GM23338 (cell line): ENCODE measurements around the gene PHF5A. TPM values are rescaled to one million over a fixed set of nuclear protein-coding genes. Genes with fewer than 3 reads are reported as not detected.

Experiments used
- ATAC-seq: fragments of 200-7000 bp; cut with Tn5 transposase; 3 replicates; pipeline ENCODE4 v1.9.1; 2020
- DNase-seq: peaks from one replicate; pipeline ENCODE4 v3.0.0-alpha.2; 2015; ENCODE audit warnings: low spot score
- H2AFZ ChIP-seq: fragments of 200-600 bp; sonication (generic); 2 replicates; pipeline ENCODE4 v1.8.0; 2016; ENCODE audit warnings: antibody characterized with exemption, mild to moderate bottlenecking, moderate library complexity
- H3F3A ChIP-seq: fragments of 200-600 bp; sonication (generic); replicated peaks from 2 replicates; pipeline ENCODE4 v1.8.0; 2017; ENCODE audit warnings: antibody characterized with exemption, mixed run types, low read depth
- H3K27ac ChIP-seq: fragments of 200-600 bp; sonication (generic); 2 replicates; pipeline ENCODE4 v1.6.1; 2016; ENCODE audit warnings: low read depth
- H3K27me3 ChIP-seq: fragments of 200-600 bp; sonication (generic); 2 replicates; pipeline ENCODE4 v1.8.0; 2016; ENCODE audit warnings: mild to moderate bottlenecking, mixed run types, moderate library complexity; ENCODE audit not compliant: insufficient read depth
- H3K36me3 ChIP-seq: fragments of 200-600 bp; sonication (generic); 2 replicates; pipeline ENCODE4 v1.8.0; 2016; ENCODE audit warnings: mild to moderate bottlenecking; ENCODE audit not compliant: insufficient read depth
- H3K4me1 ChIP-seq: fragments of 200-600 bp; sonication (generic); 2 replicates; pipeline ENCODE4 v1.8.0; 2016; ENCODE audit warnings: mild to moderate bottlenecking, moderate library complexity; ENCODE audit not compliant: insufficient read depth
- H3K4me2 ChIP-seq: fragments of 200-600 bp; sonication (generic); 2 replicates; pipeline ENCODE4 v1.7.1; 2017; ENCODE audit warnings: mixed run types
- H3K4me3 ChIP-seq: fragments of 200-600 bp; sonication (generic); 2 replicates; pipeline ENCODE4 v1.6.1; 2016; ENCODE audit warnings: mixed run types
- H3K79me2 ChIP-seq: fragments of 200-600 bp; sonication (generic); replicated peaks from 2 replicates; pipeline ENCODE4 v1.8.0; 2017; ENCODE audit warnings: mild to moderate bottlenecking; ENCODE audit not compliant: insufficient read depth
- H3K9me2 ChIP-seq: fragments of 200-600 bp; sonication (generic); 2 replicates; pipeline ENCODE4 v1.8.0; 2017; ENCODE audit not compliant: insufficient read depth
- H4K20me1 ChIP-seq: fragments of 200-600 bp; sonication (generic); replicated peaks from 2 replicates; pipeline ENCODE4 v1.8.0; 2017; ENCODE audit warnings: mild to moderate bottlenecking; ENCODE audit not compliant: insufficient read depth
- H3K27ac Mint-ChIP-seq: 2 replicates; pipeline ENCODE4 v1.8.0; 2020; ENCODE audit warnings: inconsistent platforms, mild to moderate bottlenecking, moderate library complexity, mixed read lengths
- H3K27me3 Mint-ChIP-seq: 3 replicates; pipeline ENCODE4 v1.8.0; 2022; ENCODE audit warnings: low read depth, mild to moderate bottlenecking, moderate library complexity, mixed read lengths, inconsistent platforms; ENCODE audit not compliant: insufficient read depth, poor library complexity
- H3K36me3 Mint-ChIP-seq: 3 replicates; pipeline ENCODE4 v1.8.0; 2021; ENCODE audit warnings: low read depth, mild to moderate bottlenecking, inconsistent platforms, moderate library complexity, mixed read lengths
- H3K4me1 Mint-ChIP-seq: 3 replicates; pipeline ENCODE4 v1.8.0; 2020; ENCODE audit warnings: mild to moderate bottlenecking, inconsistent platforms, mixed read lengths
- H3K4me3 Mint-ChIP-seq: 3 replicates; pipeline ENCODE4 v1.8.0; 2021; ENCODE audit warnings: moderate library complexity, mild to moderate bottlenecking, inconsistent platforms, mixed read lengths
- H3K9me3 Mint-ChIP-seq: 3 replicates; pipeline ENCODE4 v1.8.0; 2020; ENCODE audit warnings: moderate library complexity, mild to moderate bottlenecking, inconsistent platforms, mixed read lengths
- CREB1 ChIP-seq: fragments of 250-450 bp; sonication (Bioruptor Pico); IDR thresholded peaks from 2 replicates; pipeline ENCODE4 v1.5.0; 2020; ENCODE audit warnings: low read depth, mild to moderate bottlenecking, moderate library complexity
- EZH2phosphoT487 ChIP-seq: fragments of 200-600 bp; sonication (generic); IDR thresholded peaks from one replicate; pipeline ENCODE4 v1.8.1; 2018; ENCODE audit warnings: antibody characterized with exemption; ENCODE audit not compliant: unreplicated experiment
- JUNB ChIP-seq: IDR thresholded peaks from one replicate; pipeline ENCODE4 v1.6.1; 2016; ENCODE audit warnings: antibody characterized with exemption; ENCODE audit not compliant: unreplicated experiment
- NANOG ChIP-seq: IDR thresholded peaks from 2 replicates; pipeline ENCODE4 v1.6.1; 2016; ENCODE audit warnings: antibody characterized with exemption, borderline replicate concordance
- POLR2AphosphoS5 ChIP-seq: IDR thresholded peaks from 2 replicates; pipeline ENCODE4 v1.6.1; 2016; ENCODE audit warnings: antibody characterized with exemption, low read depth
- ZNF114 ChIP-seq: fragments of 250-450 bp; sonication (Bioruptor Pico); IDR thresholded peaks from 2 replicates; pipeline ENCODE4 v1.5.0; 2020; ENCODE audit warnings: mild to moderate bottlenecking, moderate library complexity
- polyA plus RNA-seq: library from polyadenylated mRNA; unstranded; fragments of >200 nt; fragmentation: Nextera tagmentation; extraction: Ambion mirVana; gene quantifications from 2 replicates; pipeline ENCODE4 v1.2.1, GENCODE V29; 2016
- total RNA-seq: library from RNA; depleted of rRNA; stranded (reverse); fragments of >200 nt; shearing (Covaris generic); gene quantifications from 2 replicates; pipeline ENCODE4 v1.2.3, GENCODE V29; 2014
- TF ChIP-seq, protein P1 (sequence below): IDR thresholded peaks from 2 replicates; pipeline ENCODE4 v1.6.1; 2016; ENCODE audit warnings: antibody characterized with exemption
- TF ChIP-seq, protein P2 (sequence below), 2 experiments: fragments of 200-600 bp in 1 of 2; sonication (generic) in 1 of 2; conservative IDR thresholded peaks; 2 replicates each; pipeline versions ENCODE4 v1.5.1 to v1.6.1; 2016 to 2017; ENCODE audit warnings: antibody characterized with exemption in 2 of 2, low read depth in 2 of 2, mild to moderate bottlenecking in 2 of 2, moderate library complexity in 1 of 2
- TF ChIP-seq, protein P3 (sequence below): fragments of 250-450 bp; sonication (Bioruptor Pico); IDR thresholded peaks from 2 replicates; pipeline ENCODE4 v1.5.0; 2020; ENCODE audit warnings: mild to moderate bottlenecking, moderate library complexity

PHF5A gene
- total and polyA plus RNA-seq, 2 experiments from 2014 or later: 49.4 to 115 TPM

DNA sequence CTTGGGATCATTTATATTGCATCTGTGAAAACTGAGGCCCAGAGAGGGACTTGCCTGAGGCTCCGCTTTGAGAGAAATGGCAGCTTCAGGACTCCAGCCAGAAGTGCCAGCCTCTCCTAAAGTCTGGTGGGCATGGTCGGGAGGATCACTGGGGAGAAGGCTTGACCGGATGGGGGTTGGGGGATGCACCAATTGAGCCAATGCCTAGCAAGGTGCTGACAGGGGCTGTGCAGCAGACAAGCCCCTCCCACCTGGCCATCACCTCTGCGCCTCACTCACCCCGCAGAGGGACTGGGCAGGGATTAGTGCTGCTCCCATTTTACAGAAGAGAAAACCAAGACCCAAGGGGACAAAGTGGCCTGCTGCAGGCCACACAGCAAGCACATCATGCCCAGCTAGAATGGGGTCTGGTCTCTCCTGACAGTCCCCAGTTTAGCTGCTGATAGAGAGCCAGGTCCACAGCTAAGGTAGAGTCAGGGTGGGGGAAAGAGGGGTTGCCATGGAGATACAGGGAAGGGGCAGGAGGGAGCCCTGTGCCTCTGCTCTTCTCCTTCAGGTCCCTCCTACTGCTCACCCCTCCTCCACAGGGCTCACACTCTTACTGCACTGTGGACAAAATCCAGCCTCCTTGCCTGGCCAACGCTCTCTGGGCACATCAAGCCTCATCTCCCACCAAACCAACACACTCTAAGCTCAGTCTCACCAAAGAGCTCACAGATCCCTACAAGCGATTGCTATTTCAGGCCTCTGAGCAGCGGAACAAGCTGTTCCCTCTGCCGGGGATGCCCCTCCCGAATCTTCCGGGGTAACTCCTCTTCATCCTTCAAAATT lies 57.3 kb downstream of the PHF5A start:
- no peaks in the 10 kb centered on the region for H3K9me2 ChIP-seq
- DNase-seq (no peak), ATAC-seq (no peak)
- no peaks in the 10 kb centered on the region for H4K20me1 ChIP-seq
- H3K4me2 ChIP-seq: no peak overlapping the region
- Mint-ChIP-seq H3K4me3 (peak overlapping the region; percentile 10; the same call in 1 of the 3 replicates), H3K27me3 (peaks cover 16% of the 10 kb centered on the region), H3K9me3 (no peaks in the 10 kb centered on the region), H3K27ac (0 out of 2 replicates have a peak overlapping the region, but pooled peaks have one; percentile 31), H3K36me3 (no peaks in the 10 kb centered on the region; the same call in 2 of the 3 replicates), H3K4me1 (peaks cover 22% of the 10 kb centered on the region)
- H3F3A ChIP-seq: peaks cover 12% of the 10 kb centered on the region
- no peak overlapping the region for H3K4me3 ChIP-seq
- no peaks in the 10 kb centered on the region; the same call in 1 of the 2 replicates for H3K79me2 ChIP-seq
- no peak overlapping the region for H3K27ac ChIP-seq
- H3K27me3 ChIP-seq: no peaks in the 10 kb centered on the region
- TF ChIP-seq CREB1 (no peak), EZH2phosphoT487 (no peak), JUNB (no peak), NANOG (no peak), POLR2AphosphoS5 (no peak), ZNF114 (CRISPR knock-in tag) (no peak)
- TF ChIP-seq, protein P1, sequence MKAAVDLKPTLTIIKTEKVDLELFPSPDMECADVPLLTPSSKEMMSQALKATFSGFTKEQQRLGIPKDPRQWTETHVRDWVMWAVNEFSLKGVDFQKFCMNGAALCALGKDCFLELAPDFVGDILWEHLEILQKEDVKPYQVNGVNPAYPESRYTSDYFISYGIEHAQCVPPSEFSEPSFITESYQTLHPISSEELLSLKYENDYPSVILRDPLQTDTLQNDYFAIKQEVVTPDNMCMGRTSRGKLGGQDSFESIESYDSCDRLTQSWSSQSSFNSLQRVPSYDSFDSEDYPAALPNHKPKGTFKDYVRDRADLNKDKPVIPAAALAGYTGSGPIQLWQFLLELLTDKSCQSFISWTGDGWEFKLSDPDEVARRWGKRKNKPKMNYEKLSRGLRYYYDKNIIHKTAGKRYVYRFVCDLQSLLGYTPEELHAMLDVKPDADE: no peak
- TF ChIP-seq, protein P2, sequence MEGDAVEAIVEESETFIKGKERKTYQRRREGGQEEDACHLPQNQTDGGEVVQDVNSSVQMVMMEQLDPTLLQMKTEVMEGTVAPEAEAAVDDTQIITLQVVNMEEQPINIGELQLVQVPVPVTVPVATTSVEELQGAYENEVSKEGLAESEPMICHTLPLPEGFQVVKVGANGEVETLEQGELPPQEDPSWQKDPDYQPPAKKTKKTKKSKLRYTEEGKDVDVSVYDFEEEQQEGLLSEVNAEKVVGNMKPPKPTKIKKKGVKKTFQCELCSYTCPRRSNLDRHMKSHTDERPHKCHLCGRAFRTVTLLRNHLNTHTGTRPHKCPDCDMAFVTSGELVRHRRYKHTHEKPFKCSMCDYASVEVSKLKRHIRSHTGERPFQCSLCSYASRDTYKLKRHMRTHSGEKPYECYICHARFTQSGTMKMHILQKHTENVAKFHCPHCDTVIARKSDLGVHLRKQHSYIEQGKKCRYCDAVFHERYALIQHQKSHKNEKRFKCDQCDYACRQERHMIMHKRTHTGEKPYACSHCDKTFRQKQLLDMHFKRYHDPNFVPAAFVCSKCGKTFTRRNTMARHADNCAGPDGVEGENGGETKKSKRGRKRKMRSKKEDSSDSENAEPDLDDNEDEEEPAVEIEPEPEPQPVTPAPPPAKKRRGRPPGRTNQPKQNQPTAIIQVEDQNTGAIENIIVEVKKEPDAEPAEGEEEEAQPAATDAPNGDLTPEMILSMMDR (conservative IDR thresholded peaks at IDR 0.05; ENCODE audit: low read depth in 2 of 2): no peak
- TF ChIP-seq, protein P3, sequence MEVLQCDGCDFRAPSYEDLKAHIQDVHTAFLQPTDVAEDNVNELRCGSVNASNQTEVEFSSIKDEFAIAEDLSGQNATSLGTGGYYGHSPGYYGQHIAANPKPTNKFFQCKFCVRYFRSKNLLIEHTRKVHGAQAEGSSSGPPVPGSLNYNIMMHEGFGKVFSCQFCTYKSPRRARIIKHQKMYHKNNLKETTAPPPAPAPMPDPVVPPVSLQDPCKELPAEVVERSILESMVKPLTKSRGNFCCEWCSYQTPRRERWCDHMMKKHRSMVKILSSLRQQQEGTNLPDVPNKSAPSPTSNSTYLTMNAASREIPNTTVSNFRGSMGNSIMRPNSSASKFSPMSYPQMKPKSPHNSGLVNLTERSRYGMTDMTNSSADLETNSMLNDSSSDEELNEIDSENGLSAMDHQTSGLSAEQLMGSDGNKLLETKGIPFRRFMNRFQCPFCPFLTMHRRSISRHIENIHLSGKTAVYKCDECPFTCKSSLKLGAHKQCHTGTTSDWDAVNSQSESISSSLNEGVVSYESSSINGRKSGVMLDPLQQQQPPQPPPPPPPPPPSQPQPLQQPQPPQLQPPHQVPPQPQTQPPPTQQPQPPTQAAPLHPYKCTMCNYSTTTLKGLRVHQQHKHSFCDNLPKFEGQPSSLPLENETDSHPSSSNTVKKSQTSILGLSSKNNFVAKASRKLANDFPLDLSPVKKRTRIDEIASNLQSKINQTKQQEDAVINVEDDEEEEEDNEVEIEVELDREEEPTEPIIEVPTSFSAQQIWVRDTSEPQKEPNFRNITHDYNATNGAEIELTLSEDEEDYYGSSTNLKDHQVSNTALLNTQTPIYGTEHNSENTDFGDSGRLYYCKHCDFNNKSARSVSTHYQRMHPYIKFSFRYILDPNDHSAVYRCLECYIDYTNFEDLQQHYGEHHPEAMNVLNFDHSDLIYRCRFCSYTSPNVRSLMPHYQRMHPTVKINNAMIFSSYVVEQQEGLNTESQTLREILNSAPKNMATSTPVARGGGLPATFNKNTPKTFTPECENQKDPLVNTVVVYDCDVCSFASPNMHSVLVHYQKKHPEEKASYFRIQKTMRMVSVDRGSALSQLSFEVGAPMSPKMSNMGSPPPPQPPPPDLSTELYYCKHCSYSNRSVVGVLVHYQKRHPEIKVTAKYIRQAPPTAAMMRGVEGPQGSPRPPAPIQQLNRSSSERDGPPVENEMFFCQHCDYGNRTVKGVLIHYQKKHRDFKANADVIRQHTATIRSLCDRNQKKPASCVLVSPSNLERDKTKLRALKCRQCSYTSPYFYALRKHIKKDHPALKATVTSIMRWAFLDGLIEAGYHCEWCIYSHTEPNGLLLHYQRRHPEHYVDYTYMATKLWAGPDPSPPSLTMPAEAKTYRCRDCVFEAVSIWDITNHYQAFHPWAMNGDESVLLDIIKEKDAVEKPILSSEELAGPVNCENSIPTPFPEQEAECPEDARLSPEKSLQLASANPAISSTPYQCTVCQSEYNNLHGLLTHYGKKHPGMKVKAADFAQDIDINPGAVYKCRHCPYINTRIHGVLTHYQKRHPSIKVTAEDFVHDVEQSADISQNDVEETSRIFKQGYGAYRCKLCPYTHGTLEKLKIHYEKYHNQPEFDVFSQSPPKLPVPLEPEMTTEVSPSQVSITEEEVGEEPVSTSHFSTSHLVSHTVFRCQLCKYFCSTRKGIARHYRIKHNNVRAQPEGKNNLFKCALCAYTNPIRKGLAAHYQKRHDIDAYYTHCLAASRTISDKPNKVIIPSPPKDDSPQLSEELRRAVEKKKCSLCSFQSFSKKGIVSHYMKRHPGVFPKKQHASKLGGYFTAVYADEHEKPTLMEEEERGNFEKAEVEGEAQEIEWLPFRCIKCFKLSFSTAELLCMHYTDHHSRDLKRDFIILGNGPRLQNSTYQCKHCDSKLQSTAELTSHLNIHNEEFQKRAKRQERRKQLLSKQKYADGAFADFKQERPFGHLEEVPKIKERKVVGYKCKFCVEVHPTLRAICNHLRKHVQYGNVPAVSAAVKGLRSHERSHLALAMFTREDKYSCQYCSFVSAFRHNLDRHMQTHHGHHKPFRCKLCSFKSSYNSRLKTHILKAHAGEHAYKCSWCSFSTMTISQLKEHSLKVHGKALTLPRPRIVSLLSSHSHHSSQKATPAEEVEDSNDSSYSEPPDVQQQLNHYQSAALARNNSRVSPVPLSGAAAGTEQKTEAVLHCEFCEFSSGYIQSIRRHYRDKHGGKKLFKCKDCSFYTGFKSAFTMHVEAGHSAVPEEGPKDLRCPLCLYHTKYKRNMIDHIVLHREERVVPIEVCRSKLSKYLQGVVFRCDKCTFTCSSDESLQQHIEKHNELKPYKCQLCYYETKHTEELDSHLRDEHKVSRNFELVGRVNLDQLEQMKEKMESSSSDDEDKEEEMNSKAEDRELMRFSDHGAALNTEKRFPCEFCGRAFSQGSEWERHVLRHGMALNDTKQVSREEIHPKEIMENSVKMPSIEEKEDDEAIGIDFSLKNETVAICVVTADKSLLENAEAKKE (CRISPR knock-in tag): no peak
- no peak overlapping the region for H2AFZ ChIP-seq
- no peaks in the 10 kb centered on the region for H3K36me3 ChIP-seq
- H3K4me1 ChIP-seq: peaks cover 14% of the 10 kb centered on the region
